ENCODE results near the gene CFAP126.
A peak's percentile ranks its signal among the peaks of the same experiment; 100 is the strongest.
"Not testable (repeated sequence)": the region's sequence is repeated elsewhere in the genome, so short reads cannot be mapped to it uniquely, and the experiment has no call there.

Gene CFAP126

GRCh38 chr1:161367684-161368400 lies at the start of gene CFAP126:
TSS of gene CFAP126 (minus strand) at chr1:161367876. CDS start at chr1:161367868, 8 bp downstream.
- peak; percentile 17 for DNase-seq (ENCODE audit: low read depth)

GRCh38 chr1:161413050-161413449 lies 45.4 kb upstream of the CFAP126 start:
- DNase-seq (ENCODE audit: low read depth), result not testable (repeated sequence)

GRCh38 chr1:161410636-161410970 lies 42.9 kb upstream of the CFAP126 start:
- not testable (repeated sequence) for DNase-seq (ENCODE audit: low read depth)

- not testable (repeated sequence) for DNase-seq (ENCODE audit: low read depth)
Measured at GRCh38 chr1:161409848-161410635, 42.4 kb upstream of the CFAP126 start.

- no peak for DNase-seq (ENCODE audit: low read depth)
Measured at GRCh38 chr1:161408429-161409052, 40.9 kb upstream of the CFAP126 start.

- DNase-seq (ENCODE audit: low read depth), result no peak
Measured at GRCh38 chr1:161407451-161407985, 39.8 kb upstream of the CFAP126 start.

GRCh38 chr1:161406551-161406950 lies 38.9 kb upstream of the CFAP126 start:
- not testable (repeated sequence) for DNase-seq (ENCODE audit: low read depth)

- no peak for DNase-seq (ENCODE audit: low read depth)
Measured at GRCh38 chr1:161404051-161404597, 36.4 kb upstream of the CFAP126 start.

- no peak for DNase-seq (ENCODE audit: low read depth)
Measured at GRCh38 chr1:161402446-161402845, 34.8 kb upstream of the CFAP126 start.

- peak; percentile 77 for DNase-seq (ENCODE audit: low read depth)
Measured at GRCh38 chr1:161399257-161399998, 31.8 kb upstream of the CFAP126 start.

GRCh38 chr1:161398900-161399256 lies 31.2 kb upstream of the CFAP126 start:
- no peak for DNase-seq (ENCODE audit: low read depth)

- not testable (repeated sequence) for DNase-seq (ENCODE audit: low read depth)
Measured at GRCh38 chr1:161397038-161397437, 29.4 kb upstream of the CFAP126 start.

GRCh38 chr1:161393151-161393550 lies 25.5 kb upstream of the CFAP126 start:
- no peak for DNase-seq (ENCODE audit: low read depth)

GRCh38 chr1:161391611-161392010 lies 23.9 kb upstream of the CFAP126 start:
- no peak for DNase-seq (ENCODE audit: low read depth)

GRCh38 chr1:161391136-161391535 lies 23.5 kb upstream of the CFAP126 start:
- DNase-seq (ENCODE audit: low read depth), result not testable (repeated sequence)

GRCh38 chr1:161390559-161390858 lies 22.8 kb upstream of the CFAP126 start:
- no peak for DNase-seq (ENCODE audit: low read depth)

- peak; percentile 95 for DNase-seq (ENCODE audit: low read depth)
Measured at GRCh38 chr1:161389691-161390558, 22.2 kb upstream of the CFAP126 start.

- not testable (repeated sequence) for DNase-seq (ENCODE audit: low read depth)
Measured at GRCh38 chr1:161389158-161389557, 21.5 kb upstream of the CFAP126 start.

GRCh38 chr1:161388639-161389038 lies 21.0 kb upstream of the CFAP126 start:
- no peak for DNase-seq (ENCODE audit: low read depth)

- DNase-seq (ENCODE audit: low read depth), result no peak
Measured at GRCh38 chr1:161382214-161383019, 14.7 kb upstream of the CFAP126 start.
